Uterus (tissue), 2 donors: ENCODE results near the gene PEAK1.

Experiments used
- POLR2A ChIP-seq, 2 donors: fragments of 450-650 bp; IDR thresholded peaks; one replicate each; pipeline ENCODE4 v1.6.1; 2016; ENCODE audit warnings: antibody characterized with exemption in 2 of 2, mild to moderate bottlenecking in 1 of 2, moderate library complexity in 1 of 2
- TF ChIP-seq, protein P1 (sequence below), 4 experiments: fragments of 200-600 bp in 2 of 4; fragments of 450-650 bp in 2 of 4; sonication (generic) in 2 of 4; IDR thresholded peaks; one replicate each; pipeline ENCODE4 v1.5.1; 2016 to 2019; ENCODE audit warnings: antibody characterized with exemption in 4 of 4, mild to moderate bottlenecking in 2 of 4, moderate library complexity in 1 of 4

- TF ChIP-seq, protein P1, sequence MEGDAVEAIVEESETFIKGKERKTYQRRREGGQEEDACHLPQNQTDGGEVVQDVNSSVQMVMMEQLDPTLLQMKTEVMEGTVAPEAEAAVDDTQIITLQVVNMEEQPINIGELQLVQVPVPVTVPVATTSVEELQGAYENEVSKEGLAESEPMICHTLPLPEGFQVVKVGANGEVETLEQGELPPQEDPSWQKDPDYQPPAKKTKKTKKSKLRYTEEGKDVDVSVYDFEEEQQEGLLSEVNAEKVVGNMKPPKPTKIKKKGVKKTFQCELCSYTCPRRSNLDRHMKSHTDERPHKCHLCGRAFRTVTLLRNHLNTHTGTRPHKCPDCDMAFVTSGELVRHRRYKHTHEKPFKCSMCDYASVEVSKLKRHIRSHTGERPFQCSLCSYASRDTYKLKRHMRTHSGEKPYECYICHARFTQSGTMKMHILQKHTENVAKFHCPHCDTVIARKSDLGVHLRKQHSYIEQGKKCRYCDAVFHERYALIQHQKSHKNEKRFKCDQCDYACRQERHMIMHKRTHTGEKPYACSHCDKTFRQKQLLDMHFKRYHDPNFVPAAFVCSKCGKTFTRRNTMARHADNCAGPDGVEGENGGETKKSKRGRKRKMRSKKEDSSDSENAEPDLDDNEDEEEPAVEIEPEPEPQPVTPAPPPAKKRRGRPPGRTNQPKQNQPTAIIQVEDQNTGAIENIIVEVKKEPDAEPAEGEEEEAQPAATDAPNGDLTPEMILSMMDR (IDR thresholded peaks at IDR 0.05), result no peak
- no peak for TF ChIP-seq POLR2A (IDR thresholded peaks at IDR 0.05)
These were observed 275.9 kb downstream of the PEAK1 start for GRCh38 chr15:77144026-77144425.
